DOHH2 (cell line): ENCODE measurements around the gene WNT7A.

ENCODE experiments used
- H3F3A ChIP-seq: fragments of 200-600 bp; sonication (generic), shearing (Covaris generic); 2 replicates; pipeline ENCODE4 v1.6.0; 2016; ENCODE audit warnings: antibody characterized with exemption, mild to moderate bottlenecking; ENCODE audit not compliant: control insufficient read depth, insufficient read depth
- H3K27ac ChIP-seq: fragments of 200-600 bp; sonication (generic); 2 replicates; pipeline ENCODE4 v1.5.1; 2014; ENCODE audit warnings: low read depth, mild to moderate bottlenecking, low read length, moderate library complexity
- H3K27me3 ChIP-seq: fragments of 200-600 bp; sonication (generic); 2 replicates; pipeline ENCODE4 v1.6.1; 2014; ENCODE audit warnings: mild to moderate bottlenecking, low read length, mixed read lengths; ENCODE audit not compliant: control insufficient read depth
- H3K36me3 ChIP-seq: fragments of 200-600 bp; sonication (generic); 2 replicates; pipeline ENCODE4 v1.6.1; 2014; ENCODE audit warnings: mild to moderate bottlenecking, low read length, moderate library complexity, mixed read lengths; ENCODE audit not compliant: control insufficient read depth
- H3K4me1 ChIP-seq: fragments of 200-600 bp; sonication (generic); 2 replicates; pipeline ENCODE4 v1.6.1; 2014; ENCODE audit warnings: mild to moderate bottlenecking, low read length, mixed read lengths; ENCODE audit not compliant: control insufficient read depth
- H3K4me2 ChIP-seq: fragments of 200-600 bp; sonication (generic); 2 replicates; pipeline ENCODE4 v1.6.0; 2014; ENCODE audit warnings: mild to moderate bottlenecking, low read length, moderate library complexity
- H3K4me3 ChIP-seq: fragments of 200-600 bp; sonication (generic); 2 replicates; pipeline ENCODE4 v1.5.1; 2014; ENCODE audit warnings: mild to moderate bottlenecking, low read length, mixed read lengths
- H3K79me2 ChIP-seq: fragments of 200-600 bp; sonication (generic); 2 replicates; pipeline ENCODE4 v1.6.1; 2014; ENCODE audit warnings: mild to moderate bottlenecking, low read length, mixed read lengths; ENCODE audit not compliant: control insufficient read depth
- H3K9me2 ChIP-seq: fragments of 200-600 bp; sonication (generic); replicated peaks from 2 replicates; pipeline ENCODE4 v1.6.1; 2014; ENCODE audit warnings: mild to moderate bottlenecking, low read length, mixed read lengths; ENCODE audit not compliant: control insufficient read depth
- H3K9me3 ChIP-seq: fragments of 200-600 bp; sonication (generic); 2 replicates; pipeline ENCODE4 v1.6.1; 2014; ENCODE audit warnings: antibody characterized with exemption, low read length, mixed read lengths; ENCODE audit not compliant: control insufficient read depth, insufficient read depth
- H4K20me1 ChIP-seq: fragments of 200-600 bp; sonication (generic); 2 replicates; pipeline ENCODE4 v1.6.0; 2014; ENCODE audit warnings: low read depth, mild to moderate bottlenecking, antibody characterized with exemption, low read length, moderate library complexity; ENCODE audit not compliant: control insufficient read depth, insufficient read depth
- CTCF ChIP-seq: fragments of 200-600 bp; sonication (generic); IDR thresholded peaks from one replicate; pipeline ENCODE4 v1.5.1; 2014; ENCODE audit warnings: antibody characterized with exemption, mild to moderate bottlenecking, low read depth, low read length; ENCODE audit not compliant: poor library complexity, severe bottlenecking
- EZH2phosphoT487 ChIP-seq: fragments of 200-600 bp; sonication (generic); IDR thresholded peaks from 2 replicates; pipeline ENCODE4 v1.6.1; 2017; ENCODE audit warnings: borderline replicate concordance, mild to moderate bottlenecking, antibody characterized with exemption, low read length, moderate library complexity, mixed read lengths

The WNT7A gene

GRCh38 chr3:13902648-13903238 is 22.9 kb upstream of the WNT7A start:
- Histone ChIP-seq H3K9me3 (peaks cover 17% of the 10 kb centered on the region), H3K4me1 (no peaks in the 10 kb centered on the region), H3K27me3 (peaks cover 6% of the 10 kb centered on the region), H3K9me2 (no peaks in the 10 kb centered on the region), H3K27ac (no peak overlapping the region), H3K4me3 (no peak overlapping the region), H4K20me1 (no peaks in the 10 kb centered on the region), H3K36me3 (no peaks in the 10 kb centered on the region), H3K79me2 (no peaks in the 10 kb centered on the region), H3F3A (no peaks in the 10 kb centered on the region), H3K4me2 (no peak overlapping the region)
- TF ChIP-seq EZH2phosphoT487 = no peak
- TF ChIP-seq CTCF = no peak

GRCh38 chr3:13901935-13902584 is 22.2 kb upstream of the WNT7A start:
- no peak for TF ChIP-seq CTCF
- TF ChIP-seq EZH2phosphoT487 = no peak
- no peak overlapping the region for H3K4me2 ChIP-seq
- no peaks in the 10 kb centered on the region for H3K79me2 ChIP-seq
- peaks cover 11% of the 10 kb centered on the region for H3K27me3 ChIP-seq
- peaks cover 17% of the 10 kb centered on the region for H3K9me3 ChIP-seq
- H3K9me2 ChIP-seq = no peaks in the 10 kb centered on the region
- H3F3A ChIP-seq = no peaks in the 10 kb centered on the region
- H3K36me3 ChIP-seq = no peaks in the 10 kb centered on the region
- no peak overlapping the region for H3K27ac ChIP-seq
- no peaks in the 10 kb centered on the region for H3K4me1 ChIP-seq
- no peaks in the 10 kb centered on the region for H4K20me1 ChIP-seq
- H3K4me3 ChIP-seq = no peak overlapping the region

GRCh38 chr3:13898346-13898745 is 18.5 kb upstream of the WNT7A start:
- H3F3A ChIP-seq = peaks cover 3% of the 10 kb centered on the region; the same call in 1 of the 2 replicates
- H3K27me3 ChIP-seq = peaks cover 27% of the 10 kb centered on the region
- peaks cover 11% of the 10 kb centered on the region for H3K4me1 ChIP-seq
- no peaks in the 10 kb centered on the region for H3K79me2 ChIP-seq
- no peak overlapping the region for H3K27ac ChIP-seq
- peaks cover 10% of the 10 kb centered on the region; the same call in 1 of the 2 replicates for H3K9me3 ChIP-seq
- H3K9me2 ChIP-seq = no peaks in the 10 kb centered on the region
- no peak overlapping the region for H3K4me2 ChIP-seq
- TF ChIP-seq EZH2phosphoT487 (no peak), CTCF (no peak)
- H4K20me1 ChIP-seq = no peaks in the 10 kb centered on the region
- no peaks in the 10 kb centered on the region for H3K36me3 ChIP-seq
- no peak overlapping the region for H3K4me3 ChIP-seq
